ENCODE measurements around the gene SLC39A3.

Gene SLC39A3

DNA sequence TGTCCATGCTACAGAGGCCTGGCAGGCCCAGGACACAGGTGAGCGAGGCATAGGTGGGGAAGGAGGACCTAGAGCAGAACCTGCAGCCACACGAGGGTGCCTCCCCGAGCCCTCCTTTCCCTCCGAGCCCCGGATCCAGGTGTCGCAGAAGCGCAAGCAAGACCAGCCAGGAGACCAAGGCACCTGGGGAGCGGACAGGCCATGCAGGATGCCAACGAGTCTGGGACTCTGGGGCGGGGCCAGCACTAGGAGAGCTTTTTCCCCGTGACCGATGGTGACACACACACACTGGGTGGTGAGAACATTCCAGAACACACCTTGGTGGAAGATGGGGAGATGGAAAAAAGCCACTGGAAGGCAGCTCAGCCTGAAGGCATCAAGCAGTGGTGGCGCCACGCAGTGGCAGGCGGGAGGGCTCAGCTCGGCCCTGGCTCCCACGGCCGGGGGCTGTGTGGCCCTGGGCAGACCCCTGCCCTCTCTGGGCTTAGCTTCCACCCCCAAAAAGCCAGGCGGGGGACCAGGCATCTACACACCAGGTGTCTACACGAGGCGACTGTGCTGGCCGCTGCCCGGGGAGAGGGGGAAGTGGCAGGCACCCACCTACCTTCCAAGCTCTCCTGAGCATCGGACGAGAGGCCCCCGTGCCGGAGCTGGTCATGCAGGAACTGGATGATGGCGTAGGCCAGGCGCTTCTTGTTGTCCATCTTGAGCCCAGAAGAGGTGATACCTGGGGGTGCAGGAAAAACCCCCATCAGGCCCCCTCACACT lies 28.7 kb upstream of the SLC39A3 start:
- DNase-seq (ENCODE audit: low read depth), result no peak

DNA sequence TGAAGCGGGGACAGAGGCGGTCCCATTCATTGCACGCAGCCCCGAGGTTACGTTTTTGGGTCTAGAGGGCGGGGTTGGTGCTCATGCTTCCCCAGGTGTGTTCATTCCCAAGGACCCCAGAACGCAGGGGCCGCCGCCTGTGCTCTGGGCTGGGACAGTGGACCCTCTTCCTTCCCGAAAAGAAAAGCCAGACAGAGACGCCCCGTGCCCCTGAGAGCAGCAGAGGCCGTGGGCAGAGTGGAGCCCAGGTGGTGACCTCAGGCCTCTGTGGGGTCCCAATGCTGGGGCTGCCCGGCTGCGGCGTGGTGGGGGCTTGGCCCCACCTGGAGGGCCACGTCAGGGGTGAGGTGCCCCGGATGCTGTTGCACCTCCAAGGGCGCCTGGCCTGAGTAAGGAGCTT lies 27.9 kb upstream of the SLC39A3 start:
- no peak for DNase-seq (ENCODE audit: low read depth)

DNA sequence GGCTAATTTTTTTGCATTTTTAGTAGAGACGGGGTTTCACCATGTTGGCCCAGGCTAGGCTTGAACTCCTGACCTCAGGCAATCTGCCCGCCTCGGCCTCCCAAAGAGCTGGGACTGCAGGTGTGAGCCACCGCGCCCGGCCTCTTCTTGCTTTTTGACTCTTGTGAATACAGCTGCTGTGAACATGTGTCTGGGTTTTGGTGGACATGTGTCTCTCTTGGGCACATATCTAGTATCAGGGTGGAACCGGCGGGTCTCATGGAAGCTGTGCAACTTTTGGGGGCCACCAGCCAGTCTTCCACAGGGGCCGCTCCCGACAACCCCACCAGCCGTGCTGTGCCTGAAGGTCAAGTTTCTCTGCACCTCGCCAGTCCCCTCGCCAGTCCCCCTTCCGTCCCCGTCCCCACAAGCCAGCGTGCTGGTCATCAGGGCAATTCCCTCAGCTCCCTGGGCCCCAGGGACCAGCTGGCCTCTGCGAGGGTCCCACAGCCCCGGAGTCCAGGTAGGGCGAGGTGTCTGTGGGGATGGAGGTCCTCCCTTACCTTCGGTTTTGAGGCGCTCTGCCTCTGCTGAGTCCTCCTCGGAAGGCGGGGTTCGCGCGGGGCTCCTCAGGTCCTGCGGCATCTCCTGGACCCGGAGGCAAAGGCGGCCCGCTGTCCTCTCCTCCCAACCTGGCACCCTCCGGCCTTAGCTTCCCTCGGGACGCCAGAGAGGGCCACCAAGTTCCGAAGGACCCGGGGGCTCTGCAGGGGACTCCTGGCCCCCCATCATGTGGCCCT lies 27.0 kb upstream of the SLC39A3 start:
- no peak for DNase-seq (ENCODE audit: low read depth)

DNA sequence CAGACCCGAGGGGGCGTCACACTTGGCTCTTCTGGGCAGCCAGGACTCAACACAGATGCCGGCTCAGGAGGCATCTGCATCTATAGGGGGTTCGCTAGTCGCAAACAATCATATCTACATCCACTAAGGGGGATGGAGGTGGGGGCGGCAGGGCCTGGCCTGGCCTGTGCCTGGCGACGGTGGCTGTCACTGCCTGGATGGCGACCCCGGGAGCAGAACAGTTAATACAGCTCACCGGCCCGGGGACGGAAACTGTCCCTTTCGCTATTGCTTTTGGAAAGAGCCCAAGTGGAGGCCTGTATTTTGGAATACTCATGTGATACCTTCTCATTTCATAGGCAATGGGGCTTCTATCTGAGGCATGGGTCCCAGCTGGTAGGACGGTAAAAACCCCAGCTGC lies 25.6 kb upstream of the SLC39A3 start:
- no peak for DNase-seq (ENCODE audit: low read depth)

DNA sequence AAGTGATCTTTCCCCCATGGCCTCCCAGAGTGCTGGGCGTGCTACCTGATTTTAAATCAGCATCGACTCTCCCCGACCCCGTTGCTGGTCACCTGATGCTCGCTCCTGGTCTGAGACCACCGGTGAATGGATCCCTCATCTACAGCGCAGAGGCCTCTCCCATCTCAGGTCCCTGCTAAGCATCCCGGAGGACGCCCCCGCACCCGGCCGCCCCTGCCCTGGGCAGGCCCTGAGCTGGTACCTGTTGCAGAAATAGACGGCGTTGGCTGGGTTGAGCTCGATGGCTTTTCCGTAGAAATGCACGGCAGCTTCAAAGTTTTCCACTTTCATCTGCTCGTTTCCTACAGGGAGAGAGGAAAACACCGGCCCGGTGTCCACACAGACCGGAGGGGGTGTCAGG lies 25.1 kb upstream of the SLC39A3 start:
- no peak for DNase-seq (ENCODE audit: low read depth)

DNA sequence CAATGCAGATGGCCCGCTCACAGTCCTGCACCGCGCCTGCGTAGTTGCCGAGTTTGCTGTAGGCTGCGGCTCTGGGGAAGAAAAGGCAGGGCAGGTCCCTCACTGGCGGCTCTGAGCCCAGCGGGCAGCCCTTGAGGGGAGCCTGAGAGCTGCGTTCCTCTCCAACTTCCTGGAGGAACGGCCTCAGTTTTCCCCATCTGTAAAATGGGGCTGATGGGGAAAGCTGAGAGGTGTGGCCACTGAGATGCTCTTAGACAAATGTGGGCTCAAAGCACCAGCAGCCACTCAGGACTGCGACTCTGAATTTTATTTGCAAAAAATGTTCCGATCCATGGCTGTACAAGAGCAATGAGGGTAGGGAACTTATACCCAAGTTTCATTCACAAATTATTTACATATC lies 23.9 kb upstream of the SLC39A3 start:
- DNase-seq (ENCODE audit: low read depth), result no peak

DNA sequence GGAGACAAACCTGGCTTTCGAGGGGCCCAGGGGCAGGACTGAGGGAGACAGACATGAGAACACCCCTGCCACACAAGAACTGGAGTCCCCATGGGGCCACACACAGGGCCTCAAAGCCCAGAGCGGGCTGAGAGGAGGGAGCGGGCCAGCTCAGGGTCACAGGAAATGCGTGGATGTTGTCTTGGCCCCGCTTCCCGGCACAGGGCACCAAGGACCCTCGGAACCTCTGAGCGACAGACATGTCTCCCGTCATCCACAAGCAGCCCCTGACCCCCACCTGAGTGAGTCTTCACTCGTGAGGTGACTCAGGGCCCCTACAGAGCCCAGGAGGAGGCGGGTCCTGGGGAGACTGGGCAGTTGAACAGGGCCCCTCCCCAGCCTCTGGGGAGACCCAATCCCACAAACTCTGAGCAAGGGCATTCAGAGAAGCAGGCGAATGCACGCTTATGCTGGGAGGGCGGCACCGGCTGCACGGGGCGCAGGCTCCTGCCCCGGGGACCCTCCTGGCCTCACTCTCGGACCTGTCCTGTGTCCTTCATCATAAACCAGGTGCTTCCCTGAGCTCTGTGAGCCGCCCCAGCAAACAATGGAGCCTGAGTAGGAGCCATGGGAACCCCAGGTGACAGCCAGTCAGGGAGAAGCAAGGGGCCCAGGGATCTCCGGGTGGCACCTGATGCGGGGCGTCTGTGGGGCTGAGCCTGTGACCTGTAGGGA lies 23.1 kb upstream of the SLC39A3 start:
- no peak for DNase-seq (ENCODE audit: low read depth)

DNA sequence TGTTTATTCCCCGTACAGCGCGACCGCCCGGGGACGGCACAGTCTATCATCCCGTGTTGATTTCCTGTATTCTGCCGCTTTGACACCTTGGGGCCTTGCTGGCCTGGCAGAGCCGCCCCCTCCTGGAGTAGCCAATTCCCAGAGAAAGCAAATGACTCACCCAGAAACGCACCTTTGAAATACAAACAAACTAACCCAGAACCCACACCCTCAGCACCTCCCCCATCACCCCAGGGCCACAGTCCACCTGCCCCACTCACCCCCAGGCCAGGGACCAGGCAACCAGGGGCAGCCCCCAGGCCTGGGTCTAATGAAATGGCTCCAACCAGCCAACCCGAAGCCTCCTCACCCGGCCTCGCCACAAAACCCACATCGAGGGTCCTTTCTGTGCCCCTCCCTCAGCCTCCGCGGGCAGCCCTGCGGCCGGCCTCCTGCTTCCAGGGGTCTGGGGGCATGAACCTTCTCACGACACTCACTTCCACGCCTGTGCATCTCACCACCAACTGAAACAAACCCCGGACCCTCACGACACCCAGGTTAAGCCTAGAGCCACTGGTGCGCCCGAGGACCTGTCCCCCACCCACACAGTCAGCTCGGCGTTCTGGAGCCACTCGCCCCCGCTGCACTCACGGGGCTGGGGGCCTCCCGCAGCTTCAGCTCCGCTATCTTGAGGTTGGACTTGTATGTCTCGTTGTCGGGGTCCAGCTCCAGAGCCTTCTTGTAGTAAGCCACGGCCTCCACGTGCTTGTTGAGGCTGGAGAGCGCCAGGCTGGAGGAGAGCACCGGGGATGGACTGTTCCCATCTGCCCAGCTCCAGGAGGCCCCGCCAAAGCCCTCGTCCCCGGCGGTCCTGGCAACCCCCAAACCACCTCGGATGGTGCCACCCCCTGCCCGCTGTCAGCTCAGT lies 22.3 kb upstream of the SLC39A3 start:
- DNase-seq (ENCODE audit: low read depth), result no peak

DNA sequence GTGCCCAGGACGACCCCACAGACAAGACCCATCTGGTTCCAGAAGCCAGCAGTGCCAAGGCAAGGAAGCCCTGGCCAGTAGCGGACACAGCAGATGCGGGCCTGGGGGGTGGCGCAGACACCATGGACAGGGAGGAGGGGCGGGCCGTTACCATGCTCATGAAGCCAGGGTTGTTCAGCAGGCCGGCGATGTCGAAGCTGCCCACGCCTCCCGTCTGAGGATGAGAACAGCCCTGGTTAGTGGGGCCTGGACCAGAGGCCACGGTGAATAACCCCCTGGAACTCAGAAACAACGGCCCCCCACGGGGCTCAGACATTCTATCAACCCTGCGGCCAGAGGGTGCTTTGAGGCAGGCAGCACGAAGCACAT lies 21.5 kb upstream of the SLC39A3 start:
- no peak for DNase-seq (ENCODE audit: low read depth)

DNA sequence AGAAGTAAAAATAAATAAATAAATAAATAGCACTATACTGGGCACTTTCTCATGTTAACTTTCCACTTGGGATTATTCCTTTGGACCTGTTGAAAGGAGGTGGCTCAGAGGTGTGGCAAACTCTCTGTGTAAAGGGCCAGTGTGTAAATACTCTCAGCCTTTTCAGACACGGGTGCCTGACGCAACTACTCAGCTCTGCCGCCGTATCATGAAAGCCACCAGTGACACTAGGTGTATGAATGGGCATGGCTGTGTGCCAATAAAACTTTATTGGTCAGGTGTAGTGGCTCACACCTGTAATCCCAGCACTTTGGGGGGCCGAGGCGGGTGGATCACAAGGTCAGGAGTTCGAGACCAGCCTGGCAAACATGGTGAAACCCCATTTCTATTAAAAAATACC lies 20.1 kb upstream of the SLC39A3 start:
- DNase-seq (ENCODE audit: low read depth), result no peak

DNA sequence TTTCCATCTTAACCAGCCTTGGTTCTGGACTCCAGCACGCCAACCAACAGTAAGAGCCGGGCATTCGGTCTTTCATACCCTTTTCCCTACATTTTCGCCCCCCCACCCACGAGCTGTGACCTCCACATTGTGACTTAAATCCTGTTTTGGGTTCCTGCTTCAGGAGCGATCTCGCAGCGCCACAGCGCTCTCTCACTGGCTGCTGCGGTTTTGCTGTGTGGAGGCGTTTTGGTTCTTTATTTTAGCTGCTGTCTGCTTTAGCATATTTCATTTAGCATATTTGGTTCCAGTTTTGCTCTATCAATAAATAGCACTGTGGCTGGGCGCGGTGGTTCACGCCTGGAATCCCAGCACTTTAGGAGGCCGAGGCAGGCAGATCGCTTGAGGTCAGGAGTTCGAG lies 19.5 kb upstream of the SLC39A3 start:
- DNase-seq (ENCODE audit: low read depth), result no peak

DNA sequence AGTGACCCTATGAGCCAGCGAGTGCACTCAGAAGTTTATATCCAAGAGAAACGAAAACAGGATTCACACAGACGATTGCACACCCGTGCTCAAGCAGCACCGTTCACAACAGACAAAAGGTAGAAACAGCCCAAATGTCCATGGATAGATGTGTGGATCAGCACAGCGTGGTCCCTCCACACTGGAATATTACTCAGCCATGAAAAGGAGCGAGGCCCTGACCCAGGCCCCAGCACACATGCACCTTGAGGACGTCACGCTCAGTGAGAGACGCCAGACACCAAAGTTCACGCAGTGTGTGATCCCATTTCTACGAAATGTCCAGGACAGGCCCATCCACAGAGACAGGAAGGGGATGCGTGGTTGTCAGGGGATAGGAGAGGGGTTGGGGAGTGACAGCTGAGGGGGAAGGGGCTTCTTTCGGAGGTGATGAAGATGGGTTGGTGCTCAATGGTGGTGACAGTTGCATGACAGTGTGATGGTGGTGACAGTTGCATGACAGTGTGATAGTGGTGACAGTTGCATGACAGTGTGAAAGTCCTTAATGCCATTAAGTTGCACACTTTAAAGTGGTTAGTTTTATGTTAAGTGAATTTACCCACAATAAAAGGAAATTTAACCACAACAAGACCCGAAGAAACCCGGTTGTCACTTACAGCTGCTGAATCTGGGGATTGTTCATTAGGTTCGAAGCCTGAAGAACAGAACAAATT lies 18.9 kb upstream of the SLC39A3 start:
- no peak for DNase-seq (ENCODE audit: low read depth)

DNA sequence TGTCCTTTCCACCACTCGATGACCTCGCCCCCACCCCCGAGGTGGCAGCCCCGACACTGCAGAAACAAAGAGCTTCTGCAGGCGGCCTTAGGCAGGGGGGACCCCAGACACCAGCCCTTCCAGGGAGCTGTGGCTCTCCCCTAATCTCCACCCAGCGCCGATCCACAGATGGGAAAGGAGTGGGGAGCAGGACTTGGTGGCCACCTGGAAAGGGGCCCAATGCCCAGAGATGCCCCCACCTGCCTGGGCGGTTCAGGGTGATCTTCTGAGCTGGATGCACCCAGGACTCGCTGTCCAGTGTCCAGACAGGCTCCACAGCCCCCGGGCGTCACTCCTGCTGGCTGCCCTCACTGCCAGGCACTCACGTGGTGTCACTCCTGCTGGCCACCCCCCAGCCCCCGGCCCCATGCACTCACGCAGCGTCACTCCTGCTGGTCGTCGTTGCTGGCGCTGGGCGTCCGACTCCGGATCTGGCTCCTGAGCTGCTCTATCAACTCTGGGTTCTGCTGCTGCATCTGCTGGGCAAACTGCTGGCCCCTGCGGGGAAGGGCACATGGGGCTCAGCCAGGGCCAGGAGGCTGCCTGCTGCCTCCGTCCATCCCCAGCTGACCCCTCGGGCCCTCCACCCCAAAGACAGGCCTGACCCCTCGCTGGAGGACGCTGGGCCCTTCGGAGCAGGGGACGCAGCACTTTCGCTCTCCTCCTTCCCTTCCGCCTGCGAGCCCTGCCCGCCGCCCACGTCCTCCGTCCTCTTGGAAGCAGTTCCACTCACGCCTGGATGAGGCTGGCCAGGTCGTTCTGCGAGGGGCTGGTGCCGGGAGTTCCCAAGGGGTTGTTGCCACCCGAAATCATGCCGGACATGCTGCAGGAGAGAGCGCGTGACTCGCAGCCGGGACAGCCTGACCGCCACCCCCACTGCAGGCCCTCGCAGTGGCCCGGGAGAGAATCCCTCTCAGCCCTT lies 17.4 kb upstream of the SLC39A3 start:
- DNase-seq (ENCODE audit: low read depth), result no peak

DNA sequence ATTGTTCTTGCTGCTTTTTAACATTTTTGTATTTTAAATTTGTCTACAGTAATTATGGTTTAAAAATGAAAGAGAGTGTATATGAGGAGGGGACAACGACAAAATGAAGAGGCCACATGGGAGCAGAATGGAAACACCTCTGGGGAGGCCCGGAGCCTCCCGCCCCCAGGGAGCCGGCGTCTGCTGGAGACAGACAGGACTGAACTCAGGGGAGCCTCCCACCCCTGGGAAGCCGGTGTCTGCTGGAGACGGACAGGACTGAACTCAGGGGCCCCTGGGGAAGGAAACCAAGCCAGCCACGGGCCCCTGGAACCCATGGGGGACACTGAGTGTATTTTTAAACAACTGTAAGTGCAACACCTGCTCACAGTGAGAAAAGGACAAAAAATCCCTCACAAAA lies 16.7 kb upstream of the SLC39A3 start:
- no peak for DNase-seq (ENCODE audit: low read depth)

DNA sequence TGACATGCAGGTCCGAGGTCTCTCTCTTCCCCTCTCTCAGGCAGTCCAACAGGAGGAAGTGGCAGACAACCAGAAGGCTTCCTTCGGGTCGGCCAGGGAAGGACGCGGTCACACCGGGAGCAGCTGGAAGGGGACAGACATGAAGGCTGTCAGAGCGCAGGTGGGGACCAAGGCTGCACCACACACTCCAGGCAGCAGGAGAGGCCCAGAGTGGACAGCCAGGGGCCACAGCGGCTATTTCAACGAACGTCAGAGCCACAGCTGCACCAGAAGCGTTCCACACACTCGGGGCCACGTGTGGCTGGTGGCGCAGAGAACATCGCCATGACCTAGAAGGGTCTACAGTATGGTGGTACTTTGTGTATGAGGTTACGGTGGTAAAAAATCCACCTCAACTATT lies 16.0 kb upstream of the SLC39A3 start:
- no peak for DNase-seq (ENCODE audit: low read depth)

DNA sequence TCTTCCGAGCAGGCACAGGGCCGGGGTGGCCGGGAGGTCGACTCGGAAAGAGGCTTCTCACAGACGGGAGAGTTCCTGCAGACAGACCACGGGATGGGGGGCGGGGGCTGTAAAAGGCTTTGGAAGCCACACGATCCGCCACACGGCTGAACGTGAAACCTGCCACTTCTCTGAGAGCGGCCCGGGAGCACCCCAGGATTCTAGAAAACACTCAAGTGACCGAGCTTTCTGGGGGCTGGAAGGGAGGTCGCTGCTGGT lies 15.6 kb upstream of the SLC39A3 start:
- DNase-seq (ENCODE audit: low read depth), result no peak

DNA sequence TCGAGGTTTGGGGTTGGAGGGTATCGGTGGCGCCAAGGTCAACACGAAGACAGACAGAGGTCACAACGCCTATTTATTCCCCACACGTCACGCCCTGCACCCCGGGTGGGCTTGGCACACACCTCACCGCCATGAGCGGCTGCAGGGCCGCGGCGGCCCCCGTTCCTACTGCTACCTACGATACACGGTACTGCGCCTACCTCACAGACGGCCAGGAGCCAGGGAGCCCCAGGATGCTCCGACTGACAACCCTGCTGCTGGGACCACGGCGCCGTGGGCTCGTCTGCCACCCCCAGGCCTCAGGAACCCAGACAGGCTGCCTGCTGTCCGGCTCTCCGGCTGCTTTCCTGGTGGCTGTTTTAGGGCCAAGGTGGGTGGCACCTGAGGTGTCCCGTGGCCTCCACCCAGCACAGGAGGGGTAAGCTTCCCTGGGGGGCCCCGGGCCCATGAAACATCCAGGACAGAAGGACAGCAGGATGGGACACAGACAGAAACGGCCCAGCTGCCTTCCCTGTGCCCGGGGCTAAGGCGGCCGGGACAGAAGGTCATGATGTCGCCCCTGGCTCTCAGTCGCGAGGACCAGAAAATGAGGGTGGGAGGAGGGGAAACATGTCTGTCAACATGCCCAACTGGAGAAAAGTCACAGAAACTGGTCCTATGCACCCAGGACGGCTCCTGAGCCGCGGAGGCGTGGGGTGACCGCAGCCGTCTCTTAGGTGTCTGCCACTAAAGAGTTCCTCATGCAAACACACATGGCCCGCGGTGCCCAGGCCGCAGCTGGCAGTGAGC lies 15.0 kb upstream of the SLC39A3 start:
- DNase-seq (ENCODE audit: low read depth), result no peak

DNA sequence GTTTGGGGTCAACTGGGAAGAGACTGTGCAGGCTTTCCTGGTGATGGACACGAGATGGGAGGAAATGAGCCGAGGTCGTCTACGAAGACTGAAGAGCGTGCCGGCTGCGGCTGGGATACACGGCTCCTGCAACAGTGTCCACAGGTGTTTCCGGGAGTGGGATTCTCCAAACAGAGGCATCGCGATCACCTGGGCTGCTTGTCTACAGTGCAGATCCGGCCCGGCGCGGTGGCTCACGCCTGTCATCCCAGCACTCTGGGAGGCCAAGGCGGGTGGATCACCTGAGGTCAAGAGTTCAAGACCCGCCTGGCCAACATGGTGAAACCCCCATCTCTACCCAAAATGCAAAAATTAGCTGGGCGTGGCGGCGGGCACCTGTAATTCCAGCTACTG lies 11.6 kb upstream of the SLC39A3 start:
- no peak for DNase-seq (ENCODE audit: low read depth)

DNA sequence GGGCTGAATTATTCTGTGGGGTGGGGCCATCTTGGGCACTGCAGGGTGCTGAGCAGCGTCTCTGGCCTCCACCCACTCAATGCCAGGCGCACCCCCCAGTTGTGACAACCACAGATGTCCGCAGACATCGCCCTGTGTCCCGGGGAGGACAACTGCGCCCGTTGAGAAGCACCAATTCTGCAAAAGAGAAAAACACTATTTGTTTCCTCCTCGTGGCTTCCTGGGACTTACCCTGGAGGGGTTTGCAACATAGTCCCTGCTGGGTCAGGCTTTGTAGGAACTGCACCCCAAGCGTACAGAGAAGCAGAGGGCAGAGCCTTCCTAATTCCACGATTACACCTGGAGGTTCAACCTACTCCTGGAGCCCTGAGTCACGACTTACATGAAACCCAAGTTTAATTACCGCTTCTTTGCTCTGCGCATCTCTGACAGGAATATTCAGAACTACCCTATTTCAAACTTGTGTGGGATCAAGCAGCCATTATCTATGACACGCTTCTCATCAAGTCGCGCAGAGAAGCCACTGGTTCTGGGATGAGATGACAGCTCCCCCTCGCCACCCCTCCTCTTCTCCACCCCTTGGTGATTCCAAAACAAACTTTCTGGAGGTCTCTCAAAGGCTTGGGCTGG lies 11.1 kb upstream of the SLC39A3 start:
- DNase-seq (ENCODE audit: low read depth), result no peak

Measured in GM04504 (cell line).